Activated B cell treated with CpG ODN at 0.5 μM for 24 hours (primary cell): Measurements from ENCODE around the gene AP5B1. TPM values are rescaled to one million over a fixed set of nuclear protein-coding genes. Genes with fewer than 3 reads are reported as not detected.

Experiments
- ATAC-seq: fragments of 200-7000 bp; cut with Tn5 transposase; one replicate; pipeline ENCODE4 v1.10.0; 2021; ENCODE audit warnings: low read depth, mild to moderate bottlenecking, moderate library complexity
- CTCF ChIA-PET: fragments of 350-600 bp; sonication (Branson Sonifier 250); formaldehyde crosslinking; loops from one replicate; lab custom pipeline; 2021; ENCODE audit warnings: antibody characterized with exemption; lab: Charles Lee
- POLR2A ChIA-PET: fragments of 350-600 bp; sonication (Branson Sonifier 250); formaldehyde crosslinking; loops from one replicate; lab custom pipeline; 2021; ENCODE audit warnings: antibody characterized with exemption; lab: Charles Lee
- DNase-seq: peaks from one replicate; pipeline ENCODE4 v3.0.0; 2022
- H3K27ac Mint-ChIP-seq: one replicate; pipeline ENCODE4 v1.8.0; 2020; ENCODE audit warnings: mixed read lengths
- H3K27me3 Mint-ChIP-seq: one replicate; pipeline ENCODE4 v1.8.0; 2021; ENCODE audit warnings: mixed read lengths
- H3K36me3 Mint-ChIP-seq: one replicate; pipeline ENCODE4 v1.8.0; 2021; ENCODE audit warnings: low read depth, mixed read lengths
- H3K4me1 Mint-ChIP-seq: one replicate; pipeline ENCODE4 v1.8.0; 2021; ENCODE audit warnings: mixed read lengths
- H3K4me3 Mint-ChIP-seq: one replicate; pipeline ENCODE4 v1.8.0; 2020; ENCODE audit warnings: mild to moderate bottlenecking, mixed read lengths
- H3K9me3 Mint-ChIP-seq: one replicate; pipeline ENCODE4 v1.8.0; 2020; ENCODE audit warnings: mixed read lengths
- intact Hi-C: fragments of 100-400 bp; cut with micrococcal nuclease; formaldehyde crosslinking; loops from one replicate; pipeline ENCODE4 v1.15.1; 2024
- total RNA-seq: library from RNA; stranded (reverse); gene quantifications from 2 replicates; pipeline ENCODE4 v1.2.3, GENCODE V29; 2022
- TF ChIP-seq, protein P1 (sequence below): fragments of 200-600 bp; IDR thresholded peaks from one replicate; pipeline ENCODE4 v1.8.0; 2022; ENCODE audit warnings: antibody characterized with exemption, mild to moderate bottlenecking

AP5B1 gene
- total RNA-seq, 1 donor from 2014 or later, result 20.9 TPM

DNA sequence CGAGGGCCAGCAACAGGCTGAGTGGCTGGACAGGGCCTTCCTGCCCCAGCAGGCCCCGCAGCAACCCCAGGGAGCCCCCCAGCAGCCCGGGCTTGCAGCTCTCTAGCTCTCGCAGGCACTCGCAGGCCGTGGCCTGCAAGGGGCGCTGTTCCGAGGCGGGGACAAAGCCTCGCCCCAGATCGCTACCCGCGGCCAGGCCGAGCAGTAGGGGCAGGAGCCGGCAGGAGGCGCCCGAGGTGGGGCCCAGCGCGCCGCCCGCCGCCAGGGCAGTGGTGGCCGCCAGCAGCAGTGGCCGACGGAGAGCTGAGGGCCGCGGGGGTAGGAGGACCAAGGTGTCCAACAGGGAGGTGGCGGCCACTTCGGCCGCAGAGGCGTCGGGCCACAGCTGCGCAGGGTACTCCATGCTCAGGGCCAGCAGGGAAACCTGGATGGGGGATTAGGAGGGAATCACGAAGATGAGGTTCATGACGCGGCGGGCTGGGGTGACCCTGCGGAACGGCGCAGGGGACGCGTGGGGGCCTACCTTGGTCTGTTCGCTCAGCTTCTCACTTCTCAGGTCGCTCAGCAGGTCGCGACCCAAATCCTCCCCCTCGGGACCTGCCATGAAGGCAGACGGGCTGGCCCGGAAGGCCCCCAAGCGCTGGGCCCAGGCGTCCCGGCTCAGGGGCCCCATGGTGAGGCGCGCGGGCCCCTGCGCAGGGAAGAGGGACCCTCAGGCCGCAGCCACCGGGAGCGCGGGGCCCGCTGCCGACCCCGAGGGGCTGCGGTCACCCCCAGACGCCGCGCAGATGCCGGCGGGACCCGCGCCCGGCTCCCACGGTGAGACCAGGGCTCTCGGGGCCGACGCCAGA, 632 bp downstream of the AP5B1 start:
- intact Hi-C loops, result loop anchor here (1.0 to 2.0 kb wide), 7 partner anchors 11 to 209 kb away; partner anchors contain the start of genes CFL1, FIBP and RNASEH2C
- peak; percentile 78 for DNase-seq
- POLR2A ChIA-PET, result interaction anchor here (0.6 to 2.9 kb wide), 17 partner anchors 10 to 155 kb away, joined by 3 to 46 read pairs (median 4); partner anchors contain the start of genes CFL1, FIBP, KAT5 and MUS81

DNA sequence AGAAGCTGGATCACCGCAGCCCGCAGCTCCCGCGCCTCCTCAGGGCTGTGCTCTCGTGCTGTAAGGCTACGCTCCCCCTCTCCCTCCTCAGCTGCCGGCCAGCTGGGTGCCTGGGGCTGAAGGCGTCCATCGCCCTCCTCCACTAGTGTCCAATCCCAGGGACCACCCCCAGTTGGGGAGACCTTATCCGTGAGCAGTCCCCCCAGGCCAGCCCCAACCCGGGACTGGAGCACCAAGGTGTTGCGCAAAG, 1.2 kb downstream of the AP5B1 start:
- ChIA-PET POLR2A (interaction anchor here (0.6 to 2.9 kb wide), 14 partner anchors 9 to 233 kb away, joined by 3 to 46 read pairs (median 6); partner anchors contain the start of genes CFL1, FIBP, KAT5 and MUS81), CTCF (interaction anchor here (0.8 to 4.9 kb wide), 20 partner anchors 9 to 243 kb away, joined by 3 to 62 read pairs (median 5); partner anchors contain the start of genes CCDC85B, KAT5, RNASEH2C and SNX32)
- Mint-ChIP-seq H3K36me3 (peaks cover 16% of the 10 kb centered on the region), H3K4me3 (peak overlapping the region; percentile 44), H3K9me3 (no peaks in the 10 kb centered on the region), H3K27me3 (no peaks in the 10 kb centered on the region), H3K27ac (no peak overlapping the region), H3K4me1 (peaks cover 13% of the 10 kb centered on the region)
- DNase-seq (no peak), ATAC-seq (no peak)
- TF ChIP-seq, protein P1, sequence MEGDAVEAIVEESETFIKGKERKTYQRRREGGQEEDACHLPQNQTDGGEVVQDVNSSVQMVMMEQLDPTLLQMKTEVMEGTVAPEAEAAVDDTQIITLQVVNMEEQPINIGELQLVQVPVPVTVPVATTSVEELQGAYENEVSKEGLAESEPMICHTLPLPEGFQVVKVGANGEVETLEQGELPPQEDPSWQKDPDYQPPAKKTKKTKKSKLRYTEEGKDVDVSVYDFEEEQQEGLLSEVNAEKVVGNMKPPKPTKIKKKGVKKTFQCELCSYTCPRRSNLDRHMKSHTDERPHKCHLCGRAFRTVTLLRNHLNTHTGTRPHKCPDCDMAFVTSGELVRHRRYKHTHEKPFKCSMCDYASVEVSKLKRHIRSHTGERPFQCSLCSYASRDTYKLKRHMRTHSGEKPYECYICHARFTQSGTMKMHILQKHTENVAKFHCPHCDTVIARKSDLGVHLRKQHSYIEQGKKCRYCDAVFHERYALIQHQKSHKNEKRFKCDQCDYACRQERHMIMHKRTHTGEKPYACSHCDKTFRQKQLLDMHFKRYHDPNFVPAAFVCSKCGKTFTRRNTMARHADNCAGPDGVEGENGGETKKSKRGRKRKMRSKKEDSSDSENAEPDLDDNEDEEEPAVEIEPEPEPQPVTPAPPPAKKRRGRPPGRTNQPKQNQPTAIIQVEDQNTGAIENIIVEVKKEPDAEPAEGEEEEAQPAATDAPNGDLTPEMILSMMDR, result no peak
- intact Hi-C loops, result no loop called here

More for the DNA sequence above, 632 bp downstream of the AP5B1 start:
- Mint-ChIP-seq H3K27ac (peak overlapping the region; percentile 59), H3K4me3 (peak overlapping the region; percentile 86), H3K27me3 (no peaks in the 10 kb centered on the region), H3K9me3 (no peaks in the 10 kb centered on the region), H3K36me3 (peaks cover 16% of the 10 kb centered on the region), H3K4me1 (peaks cover 13% of the 10 kb centered on the region)
- TF ChIP-seq, protein P1, result no peak
- CTCF ChIA-PET, result interaction anchor here (0.7 to 4.9 kb wide), 27 partner anchors 8 to 242 kb away, joined by 3 to 62 read pairs (median 5); partner anchors contain the start of genes CCDC85B, KAT5, PCNX3 and RNASEH2C
- ATAC-seq, result peak; percentile 63

DNA sequence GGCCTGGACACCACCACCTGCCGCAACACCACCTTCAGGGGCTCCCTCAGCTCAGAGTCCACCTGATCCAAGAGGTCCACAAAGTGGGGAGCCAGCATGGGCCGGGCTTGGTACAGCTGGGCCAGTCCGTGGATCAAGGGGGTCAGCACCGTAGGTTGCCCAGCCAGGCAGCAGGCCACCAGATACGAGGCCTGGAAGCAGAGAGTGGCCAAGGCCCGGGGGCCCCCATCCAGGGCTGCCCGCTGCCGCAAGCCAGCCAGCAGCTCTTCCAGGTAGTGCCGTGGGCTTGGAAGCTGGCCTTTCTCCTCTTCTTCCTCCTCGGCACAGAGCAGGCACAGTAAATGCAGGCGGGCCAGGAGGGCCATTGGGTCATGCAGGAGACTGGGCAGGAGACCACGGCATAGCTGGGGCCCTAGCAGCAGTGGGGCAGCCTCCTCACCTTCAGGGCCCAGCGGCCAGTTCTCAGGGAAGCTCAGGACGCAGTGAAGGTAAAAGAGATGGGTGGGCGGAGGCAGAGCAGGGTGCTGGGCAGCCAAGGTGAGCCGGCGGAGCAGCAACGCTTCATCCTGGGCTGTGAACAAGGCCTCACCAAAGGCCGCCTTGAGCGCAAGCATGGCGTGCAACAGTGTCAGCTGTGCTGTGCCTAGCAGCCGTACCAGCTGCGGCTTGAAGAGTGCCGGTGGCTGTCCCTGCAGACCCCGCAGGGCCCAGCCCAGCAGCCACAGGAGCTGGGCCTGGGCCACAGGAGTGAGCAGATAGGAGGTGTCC, 1.7 kb downstream of the AP5B1 start:
- TF ChIP-seq, protein P1, result no peak
- POLR2A ChIA-PET, result interaction anchor here (0.6 to 2.9 kb wide), 12 partner anchors 9 to 232 kb away, joined by 3 to 46 read pairs (median 6); partner anchors contain the start of genes CFL1, KAT5, MUS81 and RNASEH2C
- no peak for ATAC-seq
- no peaks in the 10 kb centered on the region for H3K27me3 Mint-ChIP-seq
- peak overlapping the region; percentile 58 for H3K4me3 Mint-ChIP-seq
- no peaks in the 10 kb centered on the region for H3K9me3 Mint-ChIP-seq
- DNase-seq, result no peak
- peaks cover 13% of the 10 kb centered on the region for H3K4me1 Mint-ChIP-seq
- CTCF ChIA-PET, result interaction anchor here (0.8 to 4.9 kb wide), 22 partner anchors 9 to 243 kb away, joined by 3 to 62 read pairs (median 5); partner anchors contain the start of genes CCDC85B, KAT5, RNASEH2C and SNX32
- no peak overlapping the region for H3K27ac Mint-ChIP-seq
- intact Hi-C loops, result no loop called here
- H3K36me3 Mint-ChIP-seq, result peaks cover 16% of the 10 kb centered on the region

DNA sequence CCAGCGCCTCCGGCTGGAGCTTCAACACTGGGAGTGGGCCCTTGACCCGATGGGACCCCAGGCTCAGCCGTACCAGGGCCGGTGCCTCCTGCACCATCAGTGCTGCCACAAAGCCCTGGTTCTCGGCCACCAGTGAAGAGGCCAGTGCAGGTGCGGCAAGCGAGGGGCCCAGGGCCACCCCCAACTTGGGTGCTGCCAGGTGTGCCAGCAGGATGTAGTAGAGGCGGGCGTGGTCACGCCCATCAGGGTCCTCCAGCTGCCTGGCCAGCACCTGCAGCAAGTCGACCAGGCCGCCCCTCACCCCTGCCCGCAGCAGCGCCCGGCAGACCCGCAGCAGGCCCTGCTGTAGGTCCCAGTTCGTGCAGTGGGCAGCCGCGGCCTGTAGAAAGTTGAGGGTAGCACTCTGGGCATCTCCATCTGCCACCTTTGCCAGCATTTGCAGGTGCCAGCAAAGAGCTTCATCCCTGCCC, 2.3 kb downstream of the AP5B1 start:
- DNase-seq (no peak), ATAC-seq (no peak)
- ChIA-PET CTCF (interaction anchor here (1.3 to 4.9 kb wide), 7 partner anchors 13 to 244 kb away, joined by 4 to 62 read pairs (median 5); partner anchors contain the start of genes KAT5 and RNASEH2C), POLR2A (interaction anchor here (0.6 to 2.7 kb wide), 2 partner anchors 40 to 115 kb away, joined by 4 to 26 read pairs; no protein-coding TSS in a partner anchor)
- intact Hi-C loops, result no loop called here
- H3K27me3 Mint-ChIP-seq, result no peaks in the 10 kb centered on the region
- peaks cover 16% of the 10 kb centered on the region for H3K36me3 Mint-ChIP-seq
- no peak overlapping the region for H3K4me3 Mint-ChIP-seq
- TF ChIP-seq, protein P1, result no peak
- no peaks in the 10 kb centered on the region for H3K9me3 Mint-ChIP-seq
- H3K4me1 Mint-ChIP-seq, result peaks cover 14% of the 10 kb centered on the region
- H3K27ac Mint-ChIP-seq, result no peak overlapping the region
